H9 (cell line): Measurements from ENCODE around the gene BDP1. TPM values are rescaled to one million over a fixed set of nuclear protein-coding genes. Genes with fewer than 3 reads are reported as not detected.
"Not testable (repeated sequence)": the region's sequence is repeated elsewhere in the genome, so short reads cannot be mapped to it uniquely, and the experiment has no call there.

Source experiments
- DNase-seq: peaks from one replicate; pipeline ENCODE4 v3.0.0-alpha.2; 2017
- H2AFZ ChIP-seq: one replicate; pipeline ENCODE4 v1.6.1; 2013; ENCODE audit warnings: mild to moderate bottlenecking, low read length, control low read depth, moderate library complexity
- H2AK5ac ChIP-seq: 2 replicates; pipeline ENCODE4 v1.6.1; 2013; ENCODE audit warnings: low read length, control low read depth, mixed read lengths; ENCODE audit not compliant: insufficient read length
- H2BK120ac ChIP-seq: one replicate; pipeline ENCODE4 v1.6.1; 2013; ENCODE audit warnings: low read depth, mild to moderate bottlenecking, low read length, control low read depth, inconsistent platforms; ENCODE audit not compliant: poor library complexity, severe bottlenecking
- H2BK12ac ChIP-seq: 2 replicates; pipeline ENCODE4 v1.6.1; 2013; ENCODE audit warnings: low read length, control low read depth, mixed read lengths, low read depth; ENCODE audit not compliant: insufficient read length
- H2BK15ac ChIP-seq: 2 replicates; pipeline ENCODE4 v1.6.1; 2013; ENCODE audit warnings: low read depth, low read length, control low read depth
- H2BK20ac ChIP-seq: one replicate; pipeline ENCODE4 v1.6.1; 2013; ENCODE audit warnings: low read depth, mild to moderate bottlenecking, low read length, control low read depth, inconsistent platforms; ENCODE audit not compliant: poor library complexity, severe bottlenecking
- H2BK5ac ChIP-seq: 2 replicates; pipeline ENCODE4 v1.6.1; 2013; ENCODE audit warnings: low read length, control low read depth, mixed read lengths; ENCODE audit not compliant: insufficient read length
- H3K14ac ChIP-seq: 2 replicates; pipeline ENCODE4 v1.6.1; 2013; ENCODE audit warnings: low read length, control low read depth; ENCODE audit not compliant: insufficient read depth
- H3K18ac ChIP-seq: 2 replicates; pipeline ENCODE4 v1.6.1; 2013; ENCODE audit warnings: low read depth, mild to moderate bottlenecking, mixed read lengths, low read length, control low read depth; ENCODE audit not compliant: insufficient read length
- H3K23ac ChIP-seq: 2 replicates; pipeline ENCODE4 v1.6.1; 2013; ENCODE audit warnings: low read length, control low read depth, mixed read lengths, low read depth; ENCODE audit not compliant: insufficient read length
- H3K23me2 ChIP-seq: 2 replicates; pipeline ENCODE4 v1.6.1; 2013; ENCODE audit warnings: low read depth, mild to moderate bottlenecking, mixed read lengths, low read length, control low read depth; ENCODE audit not compliant: insufficient read length, poor library complexity, severe bottlenecking
- H3K27ac ChIP-seq: 2 replicates; pipeline ENCODE4 v1.5.1; 2013; ENCODE audit warnings: low read length, control low read depth, mixed read lengths, low read depth; ENCODE audit not compliant: insufficient read length
- H3K27me3 ChIP-seq: 2 replicates; pipeline ENCODE4 v1.6.1; 2013; ENCODE audit warnings: low read length, control low read depth, inconsistent platforms; ENCODE audit not compliant: insufficient read depth
- H3K4ac ChIP-seq: 2 replicates; pipeline ENCODE4 v1.6.1; 2013; ENCODE audit warnings: low read depth, mild to moderate bottlenecking, control low read depth, inconsistent platforms, low read length, moderate library complexity
- H3K4me1 ChIP-seq: 2 replicates; pipeline ENCODE4 v1.6.1; 2013; ENCODE audit warnings: low read length, control low read depth, inconsistent platforms; ENCODE audit not compliant: insufficient read depth
- H3K4me2 ChIP-seq: 2 replicates; pipeline ENCODE4 v1.6.1; 2013; ENCODE audit warnings: low read length, control low read depth, mixed read lengths; ENCODE audit not compliant: insufficient read length, insufficient read depth
- H3K56ac ChIP-seq: 2 replicates; pipeline ENCODE4 v1.6.1; 2013; ENCODE audit warnings: low read depth, mild to moderate bottlenecking, mixed read lengths, low read length, control low read depth; ENCODE audit not compliant: insufficient read length
- H3K79me1 ChIP-seq: 2 replicates; pipeline ENCODE4 v1.6.1; 2013; ENCODE audit warnings: low read depth, mild to moderate bottlenecking, moderate library complexity, low read length, control low read depth, inconsistent platforms; ENCODE audit not compliant: insufficient read depth, poor library complexity, severe bottlenecking
- H3K79me2 ChIP-seq: 2 replicates; pipeline ENCODE4 v1.6.1; 2013; ENCODE audit warnings: low read length, control low read depth, inconsistent platforms; ENCODE audit not compliant: insufficient read depth
- H3K9ac ChIP-seq: 2 replicates; pipeline ENCODE4 v1.6.1; 2013; ENCODE audit warnings: low read length, control low read depth, mixed read lengths; ENCODE audit not compliant: insufficient read length; ENCODE audit errors: extremely low read depth
- H3K9me3 ChIP-seq: one replicate; pipeline ENCODE4 v1.6.1; 2013; ENCODE audit warnings: low read depth, low read length, inconsistent platforms; ENCODE audit not compliant: control insufficient read depth
- H3T11ph ChIP-seq: one replicate; pipeline ENCODE4 v1.6.1; 2013; ENCODE audit warnings: mild to moderate bottlenecking, low read length, control low read depth, inconsistent platforms
- H4K20me1 ChIP-seq: one replicate; pipeline ENCODE4 v1.6.1; 2013; ENCODE audit not compliant: control insufficient read depth, insufficient read length, insufficient read depth
- H4K5ac ChIP-seq: 2 replicates; pipeline ENCODE4 v1.6.1; 2013; ENCODE audit warnings: low read depth, mild to moderate bottlenecking, mixed read lengths, low read length, control low read depth; ENCODE audit not compliant: insufficient read length
- H4K8ac ChIP-seq: replicated peaks from 2 replicates; pipeline ENCODE4 v1.6.1; 2013; ENCODE audit warnings: low read length, control low read depth, mixed read lengths, low read depth; ENCODE audit not compliant: insufficient read length
- H4K91ac ChIP-seq: 2 replicates; pipeline ENCODE4 v1.6.1; 2013; ENCODE audit warnings: low read depth, mild to moderate bottlenecking, moderate library complexity, mixed read lengths, low read length, control low read depth; ENCODE audit not compliant: insufficient read length
- H3K27ac Mint-ChIP-seq, 3 experiments: 2 replicates in 2 of 3; 3 replicates in 1 of 3; pipeline ENCODE4 v1.8.0; 2020 to 2021; ENCODE audit warnings: mixed read lengths in 3 of 3, mild to moderate bottlenecking in 1 of 3, moderate library complexity in 1 of 3
- H3K27me3 Mint-ChIP-seq: 2 replicates; pipeline ENCODE4 v1.8.0; 2021; ENCODE audit warnings: low read depth, mild to moderate bottlenecking, moderate library complexity, mixed read lengths
- H3K36me3 Mint-ChIP-seq, 3 experiments: 2 replicates in 2 of 3; 3 replicates in 1 of 3; pipeline ENCODE4 v1.8.0; 2020 to 2021; ENCODE audit warnings: low read depth in 3 of 3, mixed read lengths in 3 of 3; ENCODE audit not compliant: insufficient read depth in 1 of 3
- H3K4me1 Mint-ChIP-seq, 2 experiments: 2 replicates each; pipeline ENCODE4 v1.8.0; 2020; ENCODE audit warnings: mixed read lengths in 2 of 2
- H3K4me3 Mint-ChIP-seq, 2 experiments: 2 replicates in 1 of 2; 3 replicates in 1 of 2; pipeline ENCODE4 v1.8.0; 2020 to 2021; ENCODE audit warnings: mild to moderate bottlenecking in 2 of 2, mixed read lengths in 2 of 2, moderate library complexity in 1 of 2
- H3K9me3 Mint-ChIP-seq, 2 experiments: 2 replicates in 1 of 2; 3 replicates in 1 of 2; pipeline ENCODE4 v1.8.0; 2020; ENCODE audit warnings: mild to moderate bottlenecking in 2 of 2, mixed read lengths in 2 of 2, moderate library complexity in 1 of 2
- WGBS: extraction: QIAGEN DNeasy Blood & Tissue Kit; methylation state at CpG from one replicate; pipeline ENCODE4 v1.1.7; 2013; ENCODE audit warnings: missing lambda C conversion rate, low lambda C conversion rate, mixed read lengths; ENCODE audit not compliant: insufficient read length; ENCODE audit errors: extremely low coverage; 5-methylcytosine and 5-hydroxymethylcytosine counted together
- total RNA-seq: library from RNA; stranded (reverse); gene quantifications from 2 replicates; pipeline ENCODE4 v1.2.1, GENCODE V29; 2021

Gene BDP1
- total RNA-seq, 1 experiment from 2014 or later, result 31.5 TPM

DNA sequence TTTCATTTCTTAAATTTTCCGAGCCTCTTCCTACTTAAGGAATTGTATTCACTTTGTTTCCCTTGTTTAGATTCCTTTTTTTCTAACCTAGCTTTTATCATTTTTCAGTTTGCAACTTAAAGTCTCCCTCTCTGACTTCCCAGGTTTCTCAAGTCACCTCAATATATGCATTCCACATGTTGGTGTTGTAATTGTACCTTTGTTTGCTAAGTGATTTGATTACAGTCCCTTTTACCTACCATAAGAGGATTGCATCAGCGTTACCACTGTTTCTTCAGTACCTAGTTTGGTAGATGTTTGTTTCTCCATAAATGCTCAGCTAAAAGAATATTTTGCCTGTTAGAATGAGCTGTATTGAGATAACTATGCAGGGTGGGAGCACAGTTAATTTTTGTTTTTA lies 39.8 kb upstream of the BDP1 start:
- H3K27ac Mint-ChIP-seq, result not testable (repeated sequence)

DNA sequence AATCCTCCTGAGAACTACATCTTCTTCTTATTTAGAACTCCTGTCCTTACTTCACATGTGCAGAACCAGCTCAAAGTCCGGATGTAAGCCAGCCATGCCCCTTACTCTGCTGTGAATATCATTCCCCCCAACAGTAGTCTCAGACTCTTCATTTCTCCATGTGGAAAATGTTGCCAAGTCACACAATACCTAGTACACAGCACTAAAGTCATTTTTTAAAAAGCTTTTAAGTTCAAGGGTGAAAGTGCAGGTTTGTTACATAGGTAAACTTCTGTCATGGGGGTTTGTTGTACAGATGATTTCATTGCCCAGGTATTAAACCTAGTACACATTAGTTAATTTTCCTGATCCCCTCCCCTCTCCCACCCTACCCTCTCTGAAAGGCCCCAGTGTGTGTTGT lies 37.4 kb upstream of the BDP1 start:
- not testable (repeated sequence) for H3K27ac Mint-ChIP-seq, H3K4me1 ChIP-seq, H3K9me3 ChIP-seq

More for the DNA sequence above, 39.8 kb upstream of the BDP1 start:
- not testable (repeated sequence) for H2BK120ac ChIP-seq, H4K5ac ChIP-seq, H3K14ac ChIP-seq, H4K91ac ChIP-seq, H3K4ac ChIP-seq, H3K9me3 ChIP-seq, H3T11ph ChIP-seq, H3K4me3 Mint-ChIP-seq, H2BK12ac ChIP-seq, H3K18ac ChIP-seq, H2BK15ac ChIP-seq, H3K4me1 ChIP-seq, H3K23me2 ChIP-seq, H3K56ac ChIP-seq, H3K79me2 ChIP-seq, H3K36me3 Mint-ChIP-seq, H3K27ac ChIP-seq, H4K20me1 ChIP-seq, H2AK5ac ChIP-seq, H3K27me3 Mint-ChIP-seq, H3K79me1 ChIP-seq, H3K27me3 ChIP-seq, H2BK5ac ChIP-seq, H4K8ac ChIP-seq, H3K9me3 Mint-ChIP-seq, DNase-seq, H3K9ac ChIP-seq, H3K4me2 ChIP-seq, H2BK20ac ChIP-seq, H2AFZ ChIP-seq, H3K23ac ChIP-seq
- peaks cover 11 to 20% of the 10 kb centered on the region in 2 experiments for H3K4me1 Mint-ChIP-seq
- no CpG with 5 or more reads among the region's 2 CpGs for WGBS

More for the DNA sequence above, 37.4 kb upstream of the BDP1 start:
- H3K4ac ChIP-seq, H4K91ac ChIP-seq, H2BK120ac ChIP-seq, H4K20me1 ChIP-seq, H2BK20ac ChIP-seq, H3K36me3 Mint-ChIP-seq, H3K79me1 ChIP-seq, H3T11ph ChIP-seq, H3K14ac ChIP-seq, H3K56ac ChIP-seq, H3K9ac ChIP-seq, H2BK5ac ChIP-seq, H2BK12ac ChIP-seq, H3K27ac ChIP-seq, H3K79me2 ChIP-seq, DNase-seq, H3K4me3 Mint-ChIP-seq, H4K8ac ChIP-seq, H3K9me3 Mint-ChIP-seq, H2BK15ac ChIP-seq, H3K4me2 ChIP-seq, H2AFZ ChIP-seq, H2AK5ac ChIP-seq, H3K23ac ChIP-seq, H3K27me3 ChIP-seq, H3K18ac ChIP-seq, H4K5ac ChIP-seq, H3K27me3 Mint-ChIP-seq, H3K23me2 ChIP-seq: not testable (repeated sequence)
- no CpG with 5 or more reads among the region's 1 CpG for WGBS
- peaks cover 19 to 24% of the 10 kb centered on the region in 2 experiments for H3K4me1 Mint-ChIP-seq
